HepG2 (cell line): ENCODE data around the gene CKLF. TPM values are rescaled to one million over a fixed set of nuclear protein-coding genes. Genes with fewer than 3 reads are reported as not detected.
A peak's percentile ranks its signal among the peaks of the same experiment; 100 is the strongest.

ENCODE experiments used
- ERF ChIP-seq: IDR thresholded peaks from 2 replicates; pipeline ENCODE4 v1.6.1; 2018; ENCODE audit warnings: missing biosample characterization, missing genetic modification reagents
- HDAC6 ChIP-seq: fragments of 200-600 bp; sonication (generic); IDR thresholded peaks from 2 replicates; pipeline ENCODE4 v1.7.0; 2017; ENCODE audit warnings: mild to moderate bottlenecking, antibody characterized with exemption, low read length, low read depth
- KAT7 ChIP-seq: IDR thresholded peaks from 2 replicates; pipeline ENCODE4 v1.6.1; 2018; ENCODE audit warnings: borderline replicate concordance, missing compliant biosample characterization
- KAT8 ChIP-seq: IDR thresholded peaks from 2 replicates; pipeline ENCODE4 v1.6.1; 2016; ENCODE audit warnings: missing genetic modification reagents, missing compliant biosample characterization
- MIXL1 ChIP-seq: IDR thresholded peaks from 2 replicates; pipeline ENCODE4 v1.6.1; 2016
- RELA ChIP-seq: sonication (generic); formaldehyde crosslinking; IDR thresholded peaks from 2 replicates; pipeline ENCODE4 v1.4.0; 2020; ENCODE audit warnings: missing genetic modification reagents
- SYNCRIP ChIP-seq: fragments of 200-400 bp; formaldehyde crosslinking; IDR thresholded peaks from 2 replicates; pipeline ENCODE4 v1.6.1; 2018; ENCODE audit warnings: mild to moderate bottlenecking, low read depth, low read length; ENCODE audit not compliant: insufficient read depth
- YY1 ChIP-seq: IDR thresholded peaks from 2 replicates; pipeline ENCODE4 v1.6.1; 2011; ENCODE audit warnings: low read length, low read depth, moderate library complexity, mild to moderate bottlenecking; ENCODE audit not compliant: insufficient read depth, insufficient replicate concordance
- ZFP1 ChIP-seq: IDR thresholded peaks from 2 replicates; pipeline ENCODE4 v1.6.1; 2016
- ZKSCAN1 ChIP-seq: fragments of 150-350 bp; IDR thresholded peaks from 2 replicates; pipeline ENCODE4 v1.6.1; 2014; ENCODE audit warnings: low read length
- ZKSCAN5 ChIP-seq: sonication (generic); formaldehyde crosslinking; IDR thresholded peaks from 2 replicates; pipeline ENCODE4 v1.5.1; 2020; ENCODE audit warnings: mild to moderate bottlenecking, missing genetic modification reagents
- ZNF530 ChIP-seq: sonication (generic); formaldehyde crosslinking; IDR thresholded peaks from 2 replicates; pipeline ENCODE4 v1.5.0; 2020; ENCODE audit warnings: low read depth, mild to moderate bottlenecking, missing genetic modification reagents
- polyA plus RNA-seq, 8 experiments: library from polyadenylated mRNA; depleted of rRNA in 3 of 8; stranded (reverse) in 7 of 8; unstranded in 1 of 8; fragments of >200 nt; fragmentation: Illumina TruSeq in 4 of 8; extraction: Trizol in 4 of 8; gene quantifications; 2 replicates each; pipeline versions ENCODE4 v1.2.1 to v1.2.3, GENCODE V29; 2011 to 2016; ENCODE audit warnings: low read depth in 4 of 8, missing spikeins in 1 of 8, mixed read lengths in 1 of 8; ENCODE audit not compliant: insufficient read depth in 1 of 8
- total RNA-seq, 5 experiments: library from RNA; depleted of rRNA; stranded (reverse); fragments of >200 nt; fragmentation: Illumina TruSeq; extraction: Trizol; gene quantifications; 2 replicates each; pipeline ENCODE4 v1.2.3, GENCODE V29; 2016; ENCODE audit warnings: low read depth in 1 of 5
- TF ChIP-seq, protein P1 (sequence below): sonication (generic); formaldehyde crosslinking; IDR thresholded peaks from 2 replicates; pipeline ENCODE4 v1.5.0; 2020; ENCODE audit warnings: mild to moderate bottlenecking, missing genetic modification reagents, borderline replicate concordance
- TF ChIP-seq, protein P2 (sequence below): sonication (generic); formaldehyde crosslinking; IDR thresholded peaks from 2 replicates; pipeline ENCODE4 v1.8.0; 2022; ENCODE audit warnings: mild to moderate bottlenecking, missing genetic modification reagents; ENCODE audit not compliant: insufficient replicate concordance
- TF ChIP-seq, protein P3 (sequence below): sonication (generic); formaldehyde crosslinking; IDR thresholded peaks from 2 replicates; pipeline ENCODE4 v1.4.0; 2020; ENCODE audit warnings: missing genetic modification reagents, borderline replicate concordance
- TF ChIP-seq, protein P4 (sequence below): sonication (generic); formaldehyde crosslinking; IDR thresholded peaks from 2 replicates; pipeline ENCODE4 v1.8.0; 2022; ENCODE audit warnings: missing genetic modification reagents, mild to moderate bottlenecking, moderate library complexity, borderline replicate concordance

The CKLF gene
- total and polyA plus RNA-seq, 2 of the 13 experiments (the other 11 are each of a cell fraction or from before 2014, with no cell fraction given): 120 to 167 TPM

DNA sequence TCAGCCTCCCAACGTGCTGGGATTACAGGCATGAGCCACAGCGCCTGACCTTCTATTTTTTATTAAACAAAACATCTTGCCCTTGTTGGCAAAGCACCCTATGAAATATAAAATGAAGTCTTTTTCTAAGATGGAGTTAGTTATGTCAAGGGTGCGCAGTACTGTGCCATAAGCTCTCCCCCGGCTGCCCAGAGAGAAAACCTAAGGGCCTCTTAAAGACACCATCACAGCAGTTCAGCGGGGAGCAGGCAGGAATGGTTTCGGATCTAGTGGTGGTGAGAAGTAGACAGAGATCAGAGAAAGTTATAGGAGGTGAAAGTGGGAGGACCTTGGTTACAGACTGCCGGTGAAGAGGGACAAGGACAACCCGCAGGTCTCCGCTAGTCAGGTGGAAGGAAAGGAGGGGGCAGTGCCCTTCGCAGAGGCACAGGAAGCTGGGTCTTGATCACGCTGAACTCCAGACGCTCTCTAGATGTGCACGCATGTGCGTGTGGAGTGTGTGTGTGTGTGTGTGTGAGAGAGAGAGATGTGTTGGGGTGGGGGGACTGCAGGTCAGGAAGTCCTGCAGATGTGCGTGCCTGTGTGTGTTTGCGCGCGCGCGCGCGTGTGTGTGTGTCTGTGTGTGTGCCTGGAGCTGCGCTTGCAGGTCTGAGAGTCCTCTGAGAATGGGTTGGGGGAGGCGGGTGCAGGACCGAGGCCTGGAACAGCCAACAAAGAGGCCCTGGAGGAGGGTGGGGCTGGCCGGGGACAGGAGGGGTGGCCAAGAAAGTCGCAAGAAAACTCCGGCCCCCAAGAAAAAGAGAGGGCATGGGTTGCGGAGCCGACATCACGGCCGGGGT lies 51.4 kb downstream of the CKLF start (continued):
- TF ChIP-seq, protein P1, sequence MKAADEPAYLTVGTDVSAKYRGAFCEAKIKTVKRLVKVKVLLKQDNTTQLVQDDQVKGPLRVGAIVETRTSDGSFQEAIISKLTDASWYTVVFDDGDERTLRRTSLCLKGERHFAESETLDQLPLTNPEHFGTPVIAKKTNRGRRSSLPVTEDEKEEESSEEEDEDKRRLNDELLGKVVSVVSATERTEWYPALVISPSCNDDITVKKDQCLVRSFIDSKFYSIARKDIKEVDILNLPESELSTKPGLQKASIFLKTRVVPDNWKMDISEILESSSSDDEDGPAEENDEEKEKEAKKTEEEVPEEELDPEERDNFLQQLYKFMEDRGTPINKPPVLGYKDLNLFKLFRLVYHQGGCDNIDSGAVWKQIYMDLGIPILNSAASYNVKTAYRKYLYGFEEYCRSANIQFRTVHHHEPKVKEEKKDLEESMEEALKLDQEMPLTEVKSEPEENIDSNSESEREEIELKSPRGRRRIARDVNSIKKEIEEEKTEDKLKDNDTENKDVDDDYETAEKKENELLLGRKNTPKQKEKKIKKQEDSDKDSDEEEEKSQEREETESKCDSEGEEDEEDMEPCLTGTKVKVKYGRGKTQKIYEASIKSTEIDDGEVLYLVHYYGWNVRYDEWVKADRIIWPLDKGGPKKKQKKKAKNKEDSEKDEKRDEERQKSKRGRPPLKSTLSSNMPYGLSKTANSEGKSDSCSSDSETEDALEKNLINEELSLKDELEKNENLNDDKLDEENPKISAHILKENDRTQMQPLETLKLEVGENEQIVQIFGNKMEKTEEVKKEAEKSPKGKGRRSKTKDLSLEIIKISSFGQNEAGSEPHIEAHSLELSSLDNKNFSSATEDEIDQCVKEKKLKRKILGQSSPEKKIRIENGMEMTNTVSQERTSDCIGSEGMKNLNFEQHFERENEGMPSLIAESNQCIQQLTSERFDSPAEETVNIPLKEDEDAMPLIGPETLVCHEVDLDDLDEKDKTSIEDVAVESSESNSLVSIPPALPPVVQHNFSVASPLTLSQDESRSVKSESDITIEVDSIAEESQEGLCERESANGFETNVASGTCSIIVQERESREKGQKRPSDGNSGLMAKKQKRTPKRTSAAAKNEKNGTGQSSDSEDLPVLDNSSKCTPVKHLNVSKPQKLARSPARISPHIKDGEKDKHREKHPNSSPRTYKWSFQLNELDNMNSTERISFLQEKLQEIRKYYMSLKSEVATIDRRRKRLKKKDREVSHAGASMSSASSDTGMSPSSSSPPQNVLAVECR (CRISPR knock-in tag): peak; percentile 68; the same call in 1 of the 2 replicates
- 0 out of 2 replicates have a peak, but pooled peaks have one; percentile 16 for TF ChIP-seq RELA (CRISPR knock-in tag)
- TF ChIP-seq KAT8 (CRISPR knock-in tag): peak; percentile 34; the same call in 1 of the 2 replicates
- TF ChIP-seq ZKSCAN5: peak; percentile 96
- TF ChIP-seq KAT7 (CRISPR knock-in tag): peak; percentile 65; the same call in 1 of the 2 replicates
- TF ChIP-seq ERF (CRISPR knock-in tag): no peak
- no peak for TF ChIP-seq ZNF530 (CRISPR knock-in tag)
- no peak for TF ChIP-seq SYNCRIP
- TF ChIP-seq, protein P2, sequence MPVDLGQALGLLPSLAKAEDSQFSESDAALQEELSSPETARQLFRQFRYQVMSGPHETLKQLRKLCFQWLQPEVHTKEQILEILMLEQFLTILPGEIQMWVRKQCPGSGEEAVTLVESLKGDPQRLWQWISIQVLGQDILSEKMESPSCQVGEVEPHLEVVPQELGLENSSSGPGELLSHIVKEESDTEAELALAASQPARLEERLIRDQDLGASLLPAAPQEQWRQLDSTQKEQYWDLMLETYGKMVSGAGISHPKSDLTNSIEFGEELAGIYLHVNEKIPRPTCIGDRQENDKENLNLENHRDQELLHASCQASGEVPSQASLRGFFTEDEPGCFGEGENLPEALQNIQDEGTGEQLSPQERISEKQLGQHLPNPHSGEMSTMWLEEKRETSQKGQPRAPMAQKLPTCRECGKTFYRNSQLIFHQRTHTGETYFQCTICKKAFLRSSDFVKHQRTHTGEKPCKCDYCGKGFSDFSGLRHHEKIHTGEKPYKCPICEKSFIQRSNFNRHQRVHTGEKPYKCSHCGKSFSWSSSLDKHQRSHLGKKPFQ: peak; percentile 12
- 0 out of 2 replicates have a peak, but pooled peaks have one; percentile 16 for TF ChIP-seq MIXL1
- TF ChIP-seq ZFP1: 0 out of 2 replicates have a peak, but pooled peaks have one; percentile 24
- TF ChIP-seq, protein P3, sequence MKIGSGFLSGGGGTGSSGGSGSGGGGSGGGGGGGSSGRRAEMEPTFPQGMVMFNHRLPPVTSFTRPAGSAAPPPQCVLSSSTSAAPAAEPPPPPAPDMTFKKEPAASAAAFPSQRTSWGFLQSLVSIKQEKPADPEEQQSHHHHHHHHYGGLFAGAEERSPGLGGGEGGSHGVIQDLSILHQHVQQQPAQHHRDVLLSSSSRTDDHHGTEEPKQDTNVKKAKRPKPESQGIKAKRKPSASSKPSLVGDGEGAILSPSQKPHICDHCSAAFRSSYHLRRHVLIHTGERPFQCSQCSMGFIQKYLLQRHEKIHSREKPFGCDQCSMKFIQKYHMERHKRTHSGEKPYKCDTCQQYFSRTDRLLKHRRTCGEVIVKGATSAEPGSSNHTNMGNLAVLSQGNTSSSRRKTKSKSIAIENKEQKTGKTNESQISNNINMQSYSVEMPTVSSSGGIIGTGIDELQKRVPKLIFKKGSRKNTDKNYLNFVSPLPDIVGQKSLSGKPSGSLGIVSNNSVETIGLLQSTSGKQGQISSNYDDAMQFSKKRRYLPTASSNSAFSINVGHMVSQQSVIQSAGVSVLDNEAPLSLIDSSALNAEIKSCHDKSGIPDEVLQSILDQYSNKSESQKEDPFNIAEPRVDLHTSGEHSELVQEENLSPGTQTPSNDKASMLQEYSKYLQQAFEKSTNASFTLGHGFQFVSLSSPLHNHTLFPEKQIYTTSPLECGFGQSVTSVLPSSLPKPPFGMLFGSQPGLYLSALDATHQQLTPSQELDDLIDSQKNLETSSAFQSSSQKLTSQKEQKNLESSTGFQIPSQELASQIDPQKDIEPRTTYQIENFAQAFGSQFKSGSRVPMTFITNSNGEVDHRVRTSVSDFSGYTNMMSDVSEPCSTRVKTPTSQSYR (CRISPR knock-in tag): 0 out of 2 replicates have a peak, but pooled peaks have one; percentile 43
- TF ChIP-seq YY1: no peak
- TF ChIP-seq HDAC6: no peak
- no peak for TF ChIP-seq ZKSCAN1
- TF ChIP-seq, protein P4, sequence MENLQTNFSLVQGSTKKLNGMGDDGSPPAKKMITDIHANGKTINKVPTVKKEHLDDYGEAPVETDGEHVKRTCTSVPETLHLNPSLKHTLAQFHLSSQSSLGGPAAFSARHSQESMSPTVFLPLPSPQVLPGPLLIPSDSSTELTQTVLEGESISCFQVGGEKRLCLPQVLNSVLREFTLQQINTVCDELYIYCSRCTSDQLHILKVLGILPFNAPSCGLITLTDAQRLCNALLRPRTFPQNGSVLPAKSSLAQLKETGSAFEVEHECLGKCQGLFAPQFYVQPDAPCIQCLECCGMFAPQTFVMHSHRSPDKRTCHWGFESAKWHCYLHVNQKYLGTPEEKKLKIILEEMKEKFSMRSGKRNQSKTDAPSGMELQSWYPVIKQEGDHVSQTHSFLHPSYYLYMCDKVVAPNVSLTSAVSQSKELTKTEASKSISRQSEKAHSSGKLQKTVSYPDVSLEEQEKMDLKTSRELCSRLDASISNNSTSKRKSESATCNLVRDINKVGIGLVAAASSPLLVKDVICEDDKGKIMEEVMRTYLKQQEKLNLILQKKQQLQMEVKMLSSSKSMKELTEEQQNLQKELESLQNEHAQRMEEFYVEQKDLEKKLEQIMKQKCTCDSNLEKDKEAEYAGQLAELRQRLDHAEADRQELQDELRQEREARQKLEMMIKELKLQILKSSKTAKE (CRISPR knock-in tag): 0 out of 2 replicates have a peak, but pooled peaks have one; percentile 50
